GM12865 (cell line): ENCODE results near the gene SKA2.

Experiments used
- DNase-seq: peaks from one replicate; pipeline ENCODE4 v3.0.0; 2010; ENCODE audit warnings: low read depth
- H3K4me3 ChIP-seq: 2 replicates; pipeline ENCODE4 v1.5.1; 2011; ENCODE audit warnings: mild to moderate bottlenecking, low read depth, low read length, control low read depth
- TF ChIP-seq, protein P1 (sequence below): IDR thresholded peaks from 2 replicates; pipeline ENCODE4 v1.5.1; 2011; ENCODE audit warnings: low read length, control low read depth, low read depth, inconsistent platforms; ENCODE audit not compliant: insufficient read depth; ENCODE audit errors: missing control alignments

SKA2 gene

DNA sequence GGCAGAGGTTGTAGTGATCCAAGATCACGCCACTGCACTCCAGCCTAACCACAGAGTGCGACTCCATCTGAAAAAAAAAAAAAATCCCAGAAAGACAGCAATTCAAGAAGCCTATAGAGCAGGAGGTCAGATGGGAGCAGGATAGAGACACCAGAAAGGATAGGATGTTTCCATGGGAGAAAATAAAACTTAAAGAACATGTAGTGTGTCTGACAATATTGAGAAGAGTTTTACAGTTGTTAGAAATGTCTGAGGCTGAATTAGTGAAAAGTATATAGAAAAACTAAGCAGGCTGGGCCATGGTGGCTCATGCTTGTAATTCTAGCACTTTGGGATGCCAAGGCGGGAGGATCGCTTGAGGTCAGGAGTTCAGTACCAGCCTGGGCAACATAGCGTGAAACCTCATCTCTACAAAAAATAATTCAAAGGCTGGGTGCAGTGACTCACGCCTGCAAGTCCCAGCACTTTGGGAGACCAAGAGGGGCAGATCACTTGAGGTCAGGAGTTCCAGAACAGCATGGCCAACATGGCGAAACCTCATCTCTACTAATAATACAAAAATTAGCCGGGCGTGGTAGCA is 33.0 kb downstream of the SKA2 start:
- peak; percentile 30 for DNase-seq
- TF ChIP-seq, protein P1, sequence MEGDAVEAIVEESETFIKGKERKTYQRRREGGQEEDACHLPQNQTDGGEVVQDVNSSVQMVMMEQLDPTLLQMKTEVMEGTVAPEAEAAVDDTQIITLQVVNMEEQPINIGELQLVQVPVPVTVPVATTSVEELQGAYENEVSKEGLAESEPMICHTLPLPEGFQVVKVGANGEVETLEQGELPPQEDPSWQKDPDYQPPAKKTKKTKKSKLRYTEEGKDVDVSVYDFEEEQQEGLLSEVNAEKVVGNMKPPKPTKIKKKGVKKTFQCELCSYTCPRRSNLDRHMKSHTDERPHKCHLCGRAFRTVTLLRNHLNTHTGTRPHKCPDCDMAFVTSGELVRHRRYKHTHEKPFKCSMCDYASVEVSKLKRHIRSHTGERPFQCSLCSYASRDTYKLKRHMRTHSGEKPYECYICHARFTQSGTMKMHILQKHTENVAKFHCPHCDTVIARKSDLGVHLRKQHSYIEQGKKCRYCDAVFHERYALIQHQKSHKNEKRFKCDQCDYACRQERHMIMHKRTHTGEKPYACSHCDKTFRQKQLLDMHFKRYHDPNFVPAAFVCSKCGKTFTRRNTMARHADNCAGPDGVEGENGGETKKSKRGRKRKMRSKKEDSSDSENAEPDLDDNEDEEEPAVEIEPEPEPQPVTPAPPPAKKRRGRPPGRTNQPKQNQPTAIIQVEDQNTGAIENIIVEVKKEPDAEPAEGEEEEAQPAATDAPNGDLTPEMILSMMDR: no peak
- no peak overlapping the region for H3K4me3 ChIP-seq

DNA sequence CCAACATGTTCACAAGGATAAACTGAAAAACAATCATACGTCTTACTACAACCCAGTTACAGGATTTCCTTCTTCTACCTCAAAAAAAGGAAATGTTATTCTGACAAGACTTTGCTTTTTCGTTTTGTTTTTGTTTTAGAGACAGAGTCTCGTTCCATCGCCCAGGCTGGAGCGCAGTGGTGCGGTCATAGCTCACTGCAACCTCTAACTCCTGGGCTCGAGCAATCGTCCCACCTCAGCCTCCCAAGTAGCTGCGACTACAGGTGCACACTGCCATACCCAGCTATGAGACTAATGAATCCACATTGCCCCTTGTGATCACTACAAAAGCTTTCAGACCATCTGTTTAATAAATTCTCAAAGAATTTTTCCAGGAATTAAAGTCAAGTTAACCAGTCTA is 39.5 kb downstream of the SKA2 start:
- DNase-seq: no peak
- H3K4me3 ChIP-seq: no peak overlapping the region
- TF ChIP-seq, protein P1: no peak

DNA sequence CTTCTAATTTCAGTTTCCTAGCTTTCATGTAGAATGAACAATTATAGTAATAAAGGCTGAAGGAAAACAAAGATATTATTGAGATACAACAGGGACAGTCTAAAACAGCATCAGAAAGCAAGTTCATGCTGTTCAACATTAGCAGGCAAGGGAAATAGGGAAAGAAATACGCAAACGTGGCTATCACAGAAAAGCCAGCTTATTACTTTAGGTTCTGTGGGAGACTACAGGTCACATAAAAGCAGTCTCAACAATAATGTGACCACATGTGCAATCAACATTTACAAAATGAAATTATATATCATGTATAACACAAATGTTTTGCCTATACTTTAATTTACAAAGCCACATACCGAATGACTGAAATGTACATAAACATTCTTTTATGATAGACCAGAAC is 43.4 kb downstream of the SKA2 start:
- TF ChIP-seq, protein P1: no peak
- DNase-seq: no peak
- H3K4me3 ChIP-seq: no peak overlapping the region

DNA sequence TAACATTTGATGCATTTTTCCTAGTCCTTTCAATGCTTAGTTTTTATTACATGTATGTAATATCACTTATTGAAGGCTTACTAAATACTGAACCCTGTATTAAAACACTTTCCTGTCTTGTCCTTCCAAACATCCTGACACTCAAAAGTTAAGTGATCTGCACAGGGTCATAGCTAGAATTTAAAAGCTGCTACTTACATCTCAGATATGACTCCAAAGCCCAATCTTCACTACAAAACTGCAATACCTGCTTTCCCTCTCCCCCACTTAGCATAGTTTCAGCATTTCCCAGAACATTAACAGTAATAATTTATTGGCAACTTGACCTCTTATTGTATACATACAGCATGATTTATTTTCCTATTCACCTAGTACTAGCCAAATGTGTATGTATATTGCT is 44.0 kb downstream of the SKA2 start:
- H3K4me3 ChIP-seq: no peak overlapping the region
- DNase-seq: no peak
- TF ChIP-seq, protein P1: no peak

DNA sequence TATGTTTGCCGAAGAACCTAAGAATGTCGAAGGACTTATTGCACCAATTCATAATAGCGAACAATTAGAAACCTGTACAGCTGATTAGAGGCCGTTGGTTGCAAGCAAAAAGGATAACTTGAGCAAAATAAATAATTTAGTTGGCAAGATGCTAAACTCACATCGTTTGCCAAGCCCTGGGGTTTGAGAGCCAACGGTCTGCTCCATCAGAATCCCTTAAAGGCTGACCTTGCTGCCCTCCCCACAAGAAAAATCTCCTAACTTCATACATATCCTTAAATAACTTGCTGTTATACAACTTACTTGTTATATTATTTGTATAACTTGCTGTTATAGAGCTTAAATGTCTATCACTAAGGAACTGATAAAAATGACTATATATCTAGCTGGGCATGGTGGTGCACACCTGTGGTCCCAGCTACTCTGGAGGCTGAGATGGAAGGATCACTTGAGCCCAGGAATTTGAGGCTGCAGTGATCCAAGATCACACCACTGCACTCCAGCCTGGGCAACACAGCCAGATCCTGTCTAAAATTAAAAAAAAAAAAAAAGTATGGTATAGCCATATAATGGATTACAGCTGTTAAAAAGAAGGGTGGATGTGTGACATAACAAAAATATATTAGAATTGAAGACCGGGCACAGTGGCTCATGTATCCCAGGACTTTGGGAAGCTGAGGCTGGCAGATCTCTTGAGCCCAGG is 46.4 kb downstream of the SKA2 start:
- no peak overlapping the region for H3K4me3 ChIP-seq
- no peak for DNase-seq
- TF ChIP-seq, protein P1: no peak

DNA sequence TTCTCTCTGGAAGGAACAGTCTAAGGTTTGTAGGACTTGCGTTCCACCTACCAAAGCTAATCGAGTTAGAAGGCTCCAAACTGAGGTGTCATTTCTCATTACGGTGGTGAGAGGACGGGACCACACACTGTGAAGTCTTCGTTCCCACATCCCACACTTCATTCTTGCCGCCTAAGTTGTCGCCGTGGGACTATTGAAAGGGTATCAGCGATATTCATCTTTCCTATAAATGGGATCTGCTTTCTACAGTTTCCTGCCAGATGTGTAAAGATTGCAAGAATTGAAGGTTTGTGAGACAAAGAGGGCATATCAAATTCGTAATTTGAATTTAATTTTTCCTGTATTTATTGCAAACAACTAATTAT is 47.7 kb downstream of the SKA2 start:
- TF ChIP-seq, protein P1: no peak
- no peak for DNase-seq
- H3K4me3 ChIP-seq: peak overlapping the region; percentile 64
